ENCODE data around the gene OR5AU1. TPM values are rescaled to one million over a fixed set of nuclear protein-coding genes. Genes with fewer than 3 reads are reported as not detected.

Gene OR5AU1
- polyA plus RNA-seq, 3 donors: not detected

DNA sequence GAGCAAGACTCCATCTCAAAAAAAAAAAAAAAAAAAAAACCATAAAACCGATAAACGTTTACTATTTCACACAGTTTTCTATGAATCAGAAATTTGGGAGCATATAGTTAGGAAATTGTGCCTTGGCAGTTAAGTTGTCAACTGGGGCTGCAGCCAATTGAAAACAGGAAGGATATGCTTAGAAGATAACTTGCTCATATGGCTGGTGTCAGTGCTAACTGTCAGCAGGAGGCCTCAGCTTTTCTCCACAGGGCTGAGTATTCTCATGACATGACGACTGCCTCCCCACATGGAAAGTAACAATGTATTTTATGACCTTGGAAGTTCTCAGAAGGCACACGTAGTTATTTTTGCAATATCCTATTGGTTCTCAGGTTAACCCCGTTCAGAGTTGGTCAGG lies 29.6 kb upstream of the OR5AU1 start:
- peaks cover 2 to 13% (median 8%) of the 10 kb centered on the region in 7 donors for H3K9me3 Mint-ChIP-seq
- Histone ChIP-seq H3K4me3 (replicated peaks in 1 of 3; ENCODE audit: low read depth in 2 of 3, low read length in 3 of 3) (no peak overlapping the region), H3K9me3 (replicated peaks in 1 of 2; ENCODE audit: control insufficient read depth in 1 of 2, insufficient read depth in 1 of 2, low read length in 2 of 2) (no peaks in the 10 kb centered on the region), H3K4me2 (replicated peaks; ENCODE audit: extremely low read depth, low read length, poor library complexity, severe bottlenecking) (no peak overlapping the region), H3K27me3 (ENCODE audit: control insufficient read depth in 2 of 2, insufficient read depth in 2 of 2, low read length in 2 of 2) (no peaks in the 10 kb centered on the region), H3K27ac (ENCODE audit: low read depth in 1 of 2, low read length in 2 of 2) (no peak overlapping the region), H3K9ac (ENCODE audit: insufficient read depth, low read length, poor library complexity, severe bottlenecking) (no peak overlapping the region), H3K36me3 (replicated peaks in 1 of 2; ENCODE audit: control insufficient read depth in 1 of 2, insufficient read depth in 2 of 2, low read length in 2 of 2) (no peaks in the 10 kb centered on the region), H2AFZ (ENCODE audit: insufficient read depth, low read depth, low read length, poor library complexity, severe bottlenecking) (no peak overlapping the region), H3K4me1 (ENCODE audit: control insufficient read depth in 1 of 2, insufficient read depth in 2 of 2, low read length in 2 of 2) (no peaks in the 10 kb centered on the region), H4K20me1 (ENCODE audit: insufficient read depth, low read length) (no peaks in the 10 kb centered on the region), H3K79me2 (ENCODE audit: insufficient read depth, low read length) (no peaks in the 10 kb centered on the region)
- intact Hi-C loops (cut with micrococcal nuclease): no loop called here
- H3K27me3 Mint-ChIP-seq (ENCODE audit: low read depth in 3 of 3): peaks cover 0 to 1% (median 0%) of the 10 kb centered on the region in 3 donors
- H3K4me1 Mint-ChIP-seq: peaks cover 2% of the 10 kb centered on the region
- H3K4me3 Mint-ChIP-seq: no peak overlapping the region
- H3K27ac Mint-ChIP-seq: peak overlapping the region in 1 of 7 donors; percentile 52
- no peaks in the 10 kb centered on the region for H3K36me3 Mint-ChIP-seq
- no peak for DNase-seq
- TF ChIP-seq CTCF (IDR thresholded peaks at IDR 0.05): no peak
- 50% methylated on average over 2 of the region's 5 CpGs for WGBS (ENCODE audit: insufficient coverage)

- Histone ChIP-seq H3K4me2 (replicated peaks; ENCODE audit: extremely low read depth, low read length, poor library complexity, severe bottlenecking) (no peak overlapping the region), H3K9ac (ENCODE audit: insufficient read depth, low read length, poor library complexity, severe bottlenecking) (no peak overlapping the region), H3K4me1 (ENCODE audit: control insufficient read depth in 1 of 2, insufficient read depth in 2 of 2, low read length in 2 of 2) (no peaks in the 10 kb centered on the region), H3K4me3 (replicated peaks in 1 of 3; ENCODE audit: low read depth in 2 of 3, low read length in 3 of 3) (no peak overlapping the region), H3K9me3 (replicated peaks in 1 of 2; ENCODE audit: control insufficient read depth in 1 of 2, insufficient read depth in 1 of 2, low read length in 2 of 2) (no peaks in the 10 kb centered on the region), H2AFZ (ENCODE audit: insufficient read depth, low read depth, low read length, poor library complexity, severe bottlenecking) (no peak overlapping the region), H3K36me3 (replicated peaks in 1 of 2; ENCODE audit: control insufficient read depth in 1 of 2, insufficient read depth in 2 of 2, low read length in 2 of 2) (no peaks in the 10 kb centered on the region), H4K20me1 (ENCODE audit: insufficient read depth, low read length) (no peaks in the 10 kb centered on the region), H3K27ac (ENCODE audit: low read depth in 1 of 2, low read length in 2 of 2) (no peak overlapping the region), H3K79me2 (ENCODE audit: insufficient read depth, low read length) (no peaks in the 10 kb centered on the region), H3K27me3 (ENCODE audit: control insufficient read depth in 2 of 2, insufficient read depth in 2 of 2, low read length in 2 of 2) (no peaks in the 10 kb centered on the region)
- Mint-ChIP-seq H3K27ac (no peak overlapping the region), H3K4me3 (no peak overlapping the region), H3K36me3 (no peaks in the 10 kb centered on the region), H3K9me3 (peaks cover 2 to 14% (median 8%) of the 10 kb centered on the region in 7 donors), H3K27me3 (ENCODE audit: low read depth in 3 of 3) (peaks cover 0 to 3% (median 1%) of the 10 kb centered on the region in 3 donors), H3K4me1 (peaks cover 2% of the 10 kb centered on the region)
- TF ChIP-seq CTCF (IDR thresholded peaks at IDR 0.05): no peak
- intact Hi-C loops (cut with micrococcal nuclease): no loop called here
- no peak for DNase-seq
- 80% methylated on average over 1 of the region's 1 CpG for WGBS (ENCODE audit: insufficient coverage)
Measured at GRCh38 chr14:21184254-21184653, 28.4 kb upstream of the OR5AU1 start.

All from CD14-positive monocyte (primary cell).